Measurements from ENCODE around the gene ZNF184. TPM values are rescaled to one million over a fixed set of nuclear protein-coding genes. Genes with fewer than 3 reads are reported as not detected.
"Not testable (repeated sequence)": the region's sequence is repeated elsewhere in the genome, so short reads cannot be mapped to it uniquely, and the experiment has no call there.

Gene ZNF184
- total and polyA plus RNA-seq, 8 donors, result 1.8 to 21.0 (median 4.5) TPM; not detected in 1

- 51 to 75% (median 61%) methylated on average over 4 of the region's 4 CpGs for WGBS, 5 donors
- intact Hi-C loops (cut with DNase I; ENCODE audit: low total_unique reads), result no loop called here
- peaks cover 3 to 34% (median 12%) of the 10 kb centered on the region in 4 donors for H3K9me3 ChIP-seq
- no peaks in the 10 kb centered on the region for H3K4me1 ChIP-seq
- TF ChIP-seq POLR2A (IDR thresholded peaks at IDR 0.05), result no peak
- no peak for TF ChIP-seq CTCF (IDR thresholded peaks at IDR 0.05)
- no peak for TF ChIP-seq POLR2AphosphoS5 (IDR thresholded peaks at IDR 0.05)
- H3K27me3 ChIP-seq, result no peaks in the 10 kb centered on the region
- no peaks in the 10 kb centered on the region for H3K36me3 ChIP-seq
- H3K4me3 ChIP-seq, result no peak overlapping the region
- DNase-seq, result no peak
- H3K27ac ChIP-seq, result no peak overlapping the region
Observed at GRCh38 chr6:27426045-27426620, 46.8 kb downstream of the ZNF184 start.

- 85 to 92% (median 86%) methylated on average over 17 to 36 of the region's 36 CpGs for WGBS, 5 donors
- H3K27ac ChIP-seq; H3K4me3 ChIP-seq; H3K4me1 ChIP-seq; H3K27me3 ChIP-seq; DNase-seq; H3K36me3 ChIP-seq; intact Hi-C loops (cut with DNase I; ENCODE audit: low total_unique reads): not testable (repeated sequence)
- H3K9me3 ChIP-seq, result peaks cover 0 to 22% (median 9%) of the 10 kb centered on the region in 4 donors
Observed at GRCh38 chr6:27424851-27425250, 48.1 kb downstream of the ZNF184 start.

GRCh38 chr6:27422651-27423332, 50.1 kb downstream of the ZNF184 start:
- 54 to 63% (median 62%) methylated on average over 32 of the region's 32 CpGs for WGBS, 5 donors

GRCh38 chr6:27419363-27419762, 53.5 kb downstream of the ZNF184 start:
- TF ChIP-seq CTCF (IDR thresholded peaks at IDR 0.05), result no peak
- intact Hi-C loops (cut with DNase I; ENCODE audit: low total_unique reads), result no loop called here
- no peaks in the 10 kb centered on the region for H3K27me3 ChIP-seq
- no peaks in the 10 kb centered on the region for H3K36me3 ChIP-seq
- H3K27ac ChIP-seq, result no peak overlapping the region
- no peaks in the 10 kb centered on the region for H3K4me1 ChIP-seq
- DNase-seq, result no peak
- no peak overlapping the region for H3K4me3 ChIP-seq
- peaks cover 0 to 10% (median 7%) of the 10 kb centered on the region in 4 donors for H3K9me3 ChIP-seq

More at GRCh38 chr6:27422651-27423332, 50.1 kb downstream of the ZNF184 start:
- Histone ChIP-seq H3K27me3 (no peaks in the 10 kb centered on the region), H3K4me3 (no peak overlapping the region), H3K9me3 (peaks cover 0 to 13% (median 9%) of the 10 kb centered on the region in 4 donors), H3K36me3 (no peaks in the 10 kb centered on the region), H3K27ac (no peak overlapping the region), H3K4me1 (no peaks in the 10 kb centered on the region)
- intact Hi-C loops (cut with DNase I; ENCODE audit: low total_unique reads), result no loop called here
- TF ChIP-seq POLR2AphosphoS5 (IDR thresholded peaks at IDR 0.05) (no peak), EP300 (IDR thresholded peaks at IDR 0.05) (no peak), POLR2A (IDR thresholded peaks at IDR 0.05) (no peak), CTCF (IDR thresholded peaks at IDR 0.05) (no peak)
- peak in 1 of 2 donors; percentile 47 for DNase-seq

GRCh38 chr6:27415898-27416297, 57.0 kb downstream of the ZNF184 start:
- Histone ChIP-seq H3K4me1 (no peaks in the 10 kb centered on the region), H3K36me3 (no peaks in the 10 kb centered on the region), H3K27ac (no peak overlapping the region), H3K9me3 (no peaks in the 10 kb centered on the region), H3K4me3 (no peak overlapping the region), H3K27me3 (no peaks in the 10 kb centered on the region)
- intact Hi-C loops (cut with DNase I; ENCODE audit: low total_unique reads), result no loop called here
- WGBS, 5 donors, result 79 to 89% (median 88%) methylated on average over 2 of the region's 2 CpGs
- no peak for TF ChIP-seq POLR2A (IDR thresholded peaks at IDR 0.05)
- TF ChIP-seq POLR2AphosphoS5 (IDR thresholded peaks at IDR 0.05), result no peak
- TF ChIP-seq CTCF (IDR thresholded peaks at IDR 0.05), result no peak
- no peak for TF ChIP-seq EP300 (IDR thresholded peaks at IDR 0.05)
- DNase-seq, result no peak

Measured in stomach (tissue), 9 donors.